GM12801 (cell line): ENCODE data around the gene POLR1D.

ENCODE experiments used
- TF ChIP-seq, protein P1 (sequence below): IDR thresholded peaks from one replicate; pipeline ENCODE4 v1.5.1; 2011; ENCODE audit warnings: control low read depth; ENCODE audit not compliant: insufficient read length; ENCODE audit errors: extremely low read depth

Gene POLR1D

GRCh38 chr13:27621366-27622101, at the start of gene POLR1D:
POLR1D (plus strand) TSS chr13:27621892; CDS start chr13:27621984, 92 bp downstream.
- TF ChIP-seq, protein P1, sequence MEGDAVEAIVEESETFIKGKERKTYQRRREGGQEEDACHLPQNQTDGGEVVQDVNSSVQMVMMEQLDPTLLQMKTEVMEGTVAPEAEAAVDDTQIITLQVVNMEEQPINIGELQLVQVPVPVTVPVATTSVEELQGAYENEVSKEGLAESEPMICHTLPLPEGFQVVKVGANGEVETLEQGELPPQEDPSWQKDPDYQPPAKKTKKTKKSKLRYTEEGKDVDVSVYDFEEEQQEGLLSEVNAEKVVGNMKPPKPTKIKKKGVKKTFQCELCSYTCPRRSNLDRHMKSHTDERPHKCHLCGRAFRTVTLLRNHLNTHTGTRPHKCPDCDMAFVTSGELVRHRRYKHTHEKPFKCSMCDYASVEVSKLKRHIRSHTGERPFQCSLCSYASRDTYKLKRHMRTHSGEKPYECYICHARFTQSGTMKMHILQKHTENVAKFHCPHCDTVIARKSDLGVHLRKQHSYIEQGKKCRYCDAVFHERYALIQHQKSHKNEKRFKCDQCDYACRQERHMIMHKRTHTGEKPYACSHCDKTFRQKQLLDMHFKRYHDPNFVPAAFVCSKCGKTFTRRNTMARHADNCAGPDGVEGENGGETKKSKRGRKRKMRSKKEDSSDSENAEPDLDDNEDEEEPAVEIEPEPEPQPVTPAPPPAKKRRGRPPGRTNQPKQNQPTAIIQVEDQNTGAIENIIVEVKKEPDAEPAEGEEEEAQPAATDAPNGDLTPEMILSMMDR: no peak

DNA sequence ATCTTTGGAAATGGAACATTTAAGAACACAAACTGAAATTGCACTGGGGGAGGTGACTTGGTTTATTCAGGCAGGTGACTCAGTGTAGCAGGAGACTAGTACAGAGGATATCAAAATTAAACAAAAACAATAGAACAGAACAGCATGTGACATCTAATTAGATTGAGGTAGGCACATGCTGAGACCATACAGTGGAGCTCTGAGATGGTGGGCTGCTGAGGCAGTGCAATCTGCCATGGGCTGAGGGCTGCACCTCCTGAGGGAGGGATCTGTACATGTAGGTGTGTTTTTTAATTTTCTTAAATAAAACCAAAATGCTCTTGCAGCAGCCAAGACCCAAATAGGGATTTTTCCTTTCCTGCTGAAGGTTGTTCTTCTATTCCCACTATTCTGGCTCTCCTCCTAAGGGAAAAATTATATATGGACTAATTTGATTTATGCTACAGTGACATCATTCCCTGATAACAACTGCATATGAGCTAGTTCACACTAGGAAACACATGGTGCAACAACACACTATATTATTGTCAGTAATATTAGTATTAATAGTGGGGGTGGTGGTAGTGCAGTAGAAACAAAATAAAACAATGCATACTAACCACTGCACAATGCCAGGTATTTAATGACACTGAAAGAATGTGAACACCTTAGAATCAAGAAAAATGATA, 49.3 kb upstream of the POLR1D start:
- TF ChIP-seq, protein P1: no peak

DNA sequence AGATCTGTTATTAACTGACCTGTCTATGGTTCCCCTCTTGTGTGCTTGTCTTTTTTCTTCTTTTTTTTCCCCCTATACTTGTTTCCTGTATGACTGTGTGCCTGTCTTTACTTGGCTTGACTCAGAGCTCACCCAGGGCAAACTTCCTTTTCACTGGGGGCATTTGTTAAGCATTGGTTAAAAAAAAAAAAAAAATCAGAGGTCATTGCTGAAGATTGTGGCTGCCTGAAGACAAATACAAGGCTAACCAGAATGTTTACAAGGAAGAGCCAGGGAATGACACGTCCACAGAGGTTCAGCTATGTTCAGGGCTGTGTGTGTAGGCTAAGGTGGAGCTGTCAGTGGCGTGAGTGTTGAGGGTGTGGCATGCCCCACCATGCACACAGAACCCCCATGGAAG, 48.4 kb upstream of the POLR1D start:
- TF ChIP-seq, protein P1: no peak

- TF ChIP-seq, protein P1: no peak
These were observed 47.0 kb upstream of the POLR1D start for GRCh38 chr13:27574661-27575060.

- TF ChIP-seq, protein P1: no peak
These were observed 43.3 kb upstream of the POLR1D start for GRCh38 chr13:27578121-27579030.

DNA sequence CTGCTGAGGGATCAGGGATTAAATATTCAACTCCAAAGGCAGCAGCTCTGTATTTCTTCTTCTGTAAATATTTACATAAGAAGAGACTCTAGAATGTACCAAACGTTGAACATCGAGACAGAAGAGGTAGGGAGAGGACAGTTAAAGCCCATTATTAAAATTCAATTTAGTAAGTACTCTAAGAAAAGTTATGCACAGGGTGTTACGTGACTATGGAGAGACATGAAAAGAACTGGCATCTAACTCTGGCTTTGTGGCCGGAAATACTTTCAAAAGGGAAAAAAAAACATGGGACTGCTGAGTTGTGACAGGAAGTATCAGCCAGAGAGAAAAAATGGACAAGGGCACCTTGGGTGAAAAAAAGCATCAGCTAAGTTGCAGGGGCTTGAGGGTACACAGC, 38.0 kb upstream of the POLR1D start:
- TF ChIP-seq, protein P1: no peak
